GM12873 (cell line): ENCODE results near the gene ACTL6A.

Experiments
- CTCF ChIP-seq: IDR thresholded peaks from 2 replicates; pipeline ENCODE4 v1.5.1; 2012; ENCODE audit warnings: low read depth, mild to moderate bottlenecking, moderate library complexity, low read length, control low read depth; ENCODE audit not compliant: insufficient read depth; ENCODE audit errors: missing control alignments

Gene ACTL6A

GRCh38 chr3:179536256-179536655, 26.5 kb upstream of the ACTL6A start:
- no peak for TF ChIP-seq CTCF

GRCh38 chr3:179541094-179541493, 21.6 kb upstream of the ACTL6A start:
- TF ChIP-seq CTCF = no peak

GRCh38 chr3:179541596-179541995, 21.1 kb upstream of the ACTL6A start:
- no peak for TF ChIP-seq CTCF

- TF ChIP-seq CTCF = no peak
Observed at GRCh38 chr3:179542375-179542774, 20.4 kb upstream of the ACTL6A start.

- TF ChIP-seq CTCF = no peak
Observed at GRCh38 chr3:179544981-179545645, 17.6 kb upstream of the ACTL6A start.

- TF ChIP-seq CTCF = no peak
Observed at GRCh38 chr3:179546814-179547241, 15.9 kb upstream of the ACTL6A start.

GRCh38 chr3:179551349-179552105, 11.2 kb upstream of the ACTL6A start:
- TF ChIP-seq CTCF = no peak
